Esophagus muscularis mucosa (tissue), 3 donors: Measurements from ENCODE around the gene CRYGS.

ENCODE experiments used
- CTCF ChIP-seq, 3 experiments: fragments of 200-600 bp in 2 of 3; fragments of 450-650 bp in 1 of 3; sonication (generic) in 2 of 3; IDR thresholded peaks; one replicate each; pipeline ENCODE4 v1.5.1; 2017 to 2019; ENCODE audit warnings: antibody characterized with exemption in 3 of 3, mild to moderate bottlenecking in 2 of 3, moderate library complexity in 1 of 3
- POLR2A ChIP-seq: fragments of 450-650 bp; IDR thresholded peaks from one replicate; pipeline ENCODE4 v1.6.1; 2017; ENCODE audit warnings: antibody characterized with exemption, moderate library complexity, mild to moderate bottlenecking, low read depth
- POLR2AphosphoS5 ChIP-seq, 2 donors: sonication (generic); formaldehyde crosslinking; IDR thresholded peaks; one replicate each; pipeline ENCODE4 v1.6.1; 2017; ENCODE audit warnings: antibody characterized with exemption in 2 of 2

- TF ChIP-seq CTCF (IDR thresholded peaks at IDR 0.05), result no peak
- no peak for TF ChIP-seq POLR2AphosphoS5 (IDR thresholded peaks at IDR 0.05)
- no peak for TF ChIP-seq POLR2A
Observed at GRCh38 chr3:186538779-186539178, 5.4 kb downstream of the CRYGS start.
